Keratinocyte (primary cell): ENCODE data around the gene ARHGAP12.

Experiments
- CTCF ChIP-seq, 3 experiments: IDR thresholded peaks in 1 of 3; conservative IDR thresholded peaks in 1 of 3; optimal IDR thresholded peaks in 1 of 3; 2 replicates in 2 of 3; 3 replicates in 1 of 3; pipeline versions ENCODE3 to v1.5.1; 2011; ENCODE audit warnings: low read length in 3 of 3, mild to moderate bottlenecking in 3 of 3, moderate library complexity in 2 of 3, control low read depth in 1 of 3, inconsistent platforms in 1 of 3; ENCODE audit not compliant: insufficient read depth in 2 of 3; ENCODE audit errors: extremely low read depth in 1 of 3
- EZH2 ChIP-seq: IDR thresholded peaks from one replicate; pipeline ENCODE4 v1.6.1; 2012; ENCODE audit warnings: inconsistent platforms, mild to moderate bottlenecking, low read length, moderate library complexity

- TF ChIP-seq EZH2 (no peak), CTCF (optimal IDR thresholded peaks at IDR 0.05 in 1 of 3, IDR thresholded peaks at IDR 0.05 in 1 of 3, conservative IDR thresholded peaks at IDR 0.05 in 1 of 3; ENCODE audit: extremely low read depth in 1 of 3, insufficient read depth in 2 of 3, low read length in 3 of 3) (no peak)
Observed at GRCh38 chr10:31759124-31759798, 169.4 kb downstream of the ARHGAP12 start.
